Measurements from ENCODE around the gene SDS. TPM values are rescaled to one million over a fixed set of nuclear protein-coding genes. Genes with fewer than 3 reads are reported as not detected.
A peak's percentile ranks its signal among the peaks of the same experiment; 100 is the strongest.

SDS gene
- total RNA-seq (2022) (not detected in 2 replicates), Bru-seq, nascent RNA (not detected), BruChase-seq, experiment 1, labeled RNA remaining after a 6-hour chase (not detected), BruChase-seq, experiment 2, labeled RNA remaining after a 2-hour chase (percentile 7 among the genes with signal in this experiment)
- long read RNA-seq, result 0 reads

- H3K27me3 Mint-ChIP-seq (ENCODE audit: insufficient read depth, unreplicated experiment), result no peaks in the 10 kb centered on the region
- H3K4me3 Mint-ChIP-seq (ENCODE audit: unreplicated experiment), result peak within 1 kb of the TSS; percentile 58
- ChIA-PET CTCF (interaction anchor here (0.6 to 1.5 kb wide), 4 partner anchors 11 to 398 kb away, joined by 3 to 4 read pairs (median 4); no protein-coding TSS in a partner anchor), POLR2A (interaction anchor here (0.7 to 1.1 kb wide), 2 partner anchors 10 to 19 kb away, joined by 3 read pairs; partner anchors contain the start of gene SDSL)
- H3K27ac Mint-ChIP-seq (ENCODE audit: low read depth, unreplicated experiment), result peak within 1 kb of the TSS; percentile 64
- no peak for TF ChIP-seq CTCF (IDR thresholded peaks at IDR 0.05; ENCODE audit: unreplicated experiment)
- no peaks in the 10 kb centered on the region for H3K9me3 Mint-ChIP-seq (ENCODE audit: unreplicated experiment)
- intact Hi-C loops (cut with micrococcal nuclease), result no loop called here
- H3K36me3 Mint-ChIP-seq (ENCODE audit: insufficient read depth, unreplicated experiment), result no peaks in the 10 kb centered on the region
- DNase-seq (ENCODE audit: unreplicated experiment), result peak; percentile 71
- peaks cover 15% of the 10 kb centered on the region for H3K4me1 Mint-ChIP-seq (ENCODE audit: insufficient read depth, unreplicated experiment)
- BruUV-seq (replicated peaks), result no TSS peak
These were observed at the start of gene SDS for GRCh38 chr12:113403435-113404415. Gene SDS (minus strand): TSS chr12:113403887. CDS start chr12:113399708, 4,179 bp downstream.

GRCh38 chr12:113453330-113453729 is 49.6 kb upstream of the SDS start:
- H3K9me3 Mint-ChIP-seq (ENCODE audit: unreplicated experiment), result no peaks in the 10 kb centered on the region
- no peak for DNase-seq (ENCODE audit: unreplicated experiment)
- no peak overlapping the region for H3K27ac Mint-ChIP-seq (ENCODE audit: low read depth, unreplicated experiment)
- intact Hi-C loops (cut with micrococcal nuclease), result no loop called here
- BruUV-seq (replicated peaks), result no TSS peak
- no peak for TF ChIP-seq CTCF (IDR thresholded peaks at IDR 0.05; ENCODE audit: unreplicated experiment)
- POLR2A ChIA-PET, result no interaction called here
- CTCF ChIA-PET, result interaction anchor here (0.6 to 2.7 kb wide), 5 partner anchors 9 to 679 kb away, joined by 3 to 19 read pairs (median 3); no protein-coding TSS in a partner anchor
- H3K36me3 Mint-ChIP-seq (ENCODE audit: insufficient read depth, unreplicated experiment), result no peaks in the 10 kb centered on the region
- no peaks in the 10 kb centered on the region for H3K4me1 Mint-ChIP-seq (ENCODE audit: insufficient read depth, unreplicated experiment)
- H3K27me3 Mint-ChIP-seq (ENCODE audit: insufficient read depth, unreplicated experiment), result peaks cover 31% of the 10 kb centered on the region
- no peak overlapping the region for H3K4me3 Mint-ChIP-seq (ENCODE audit: unreplicated experiment)

GRCh38 chr12:113452458-113452857 is 48.8 kb upstream of the SDS start:
- no peak for TF ChIP-seq CTCF (IDR thresholded peaks at IDR 0.05; ENCODE audit: unreplicated experiment)
- intact Hi-C loops (cut with micrococcal nuclease), result no loop called here
- Mint-ChIP-seq H3K27ac (ENCODE audit: low read depth, unreplicated experiment) (no peak overlapping the region), H3K4me3 (ENCODE audit: unreplicated experiment) (no peak overlapping the region), H3K4me1 (ENCODE audit: insufficient read depth, unreplicated experiment) (no peaks in the 10 kb centered on the region), H3K27me3 (ENCODE audit: insufficient read depth, unreplicated experiment) (peaks cover 27% of the 10 kb centered on the region), H3K36me3 (ENCODE audit: insufficient read depth, unreplicated experiment) (no peaks in the 10 kb centered on the region), H3K9me3 (ENCODE audit: unreplicated experiment) (no peaks in the 10 kb centered on the region)
- POLR2A ChIA-PET, result no interaction called here
- CTCF ChIA-PET, result interaction anchor here (0.6 to 2.7 kb wide), 6 partner anchors 10 to 634 kb away, joined by 3 to 19 read pairs (median 4); no protein-coding TSS in a partner anchor
- DNase-seq (ENCODE audit: unreplicated experiment), result no peak
- BruUV-seq (replicated peaks), result no TSS peak

- no peak for TF ChIP-seq CTCF (IDR thresholded peaks at IDR 0.05; ENCODE audit: unreplicated experiment)
- Mint-ChIP-seq H3K27me3 (ENCODE audit: insufficient read depth, unreplicated experiment) (peaks cover 15% of the 10 kb centered on the region), H3K4me1 (ENCODE audit: insufficient read depth, unreplicated experiment) (no peaks in the 10 kb centered on the region)
These were observed 46.2 kb upstream of the SDS start for GRCh38 chr12:113449839-113450238.

More at GRCh38 chr12:113449839-113450238, 46.2 kb upstream of the SDS start:
- Mint-ChIP-seq H3K36me3 (ENCODE audit: insufficient read depth, unreplicated experiment) (no peaks in the 10 kb centered on the region), H3K9me3 (ENCODE audit: unreplicated experiment) (no peaks in the 10 kb centered on the region), H3K4me3 (ENCODE audit: unreplicated experiment) (no peak overlapping the region), H3K27ac (ENCODE audit: low read depth, unreplicated experiment) (no peak overlapping the region)
- BruUV-seq (replicated peaks), result no TSS peak
- intact Hi-C loops (cut with micrococcal nuclease), result no loop called here
- ChIA-PET POLR2A (no interaction called here), CTCF (no interaction called here)
- no peak for DNase-seq (ENCODE audit: unreplicated experiment)

All from MCF 10A (cell line).